Measurements from ENCODE around the gene PARP15. TPM values are rescaled to one million over a fixed set of nuclear protein-coding genes. Genes with fewer than 3 reads are reported as not detected.

PARP15 gene
- total and polyA plus RNA-seq, 2 experiments from 2014 or later = 0.58 to 0.63 TPM

- TF ChIP-seq CTCF (IDR thresholded peaks at IDR 0.05; ENCODE audit: poor library complexity) (no peak), EZH2phosphoT487 (IDR thresholded peaks at IDR 0.05; ENCODE audit: low read depth, severe bottlenecking, unreplicated experiment) (no peak), EZH2 (IDR thresholded peaks at IDR 0.05; ENCODE audit: borderline replicate concordance) (no peak)
- H3K4me3 ChIP-seq = no peak overlapping the region
- no peaks in the 10 kb centered on the region for H3K4me1 ChIP-seq (ENCODE audit: insufficient read depth)
- H4K20me1 ChIP-seq (ENCODE audit: insufficient read depth, poor library complexity, severe bottlenecking) = no peaks in the 10 kb centered on the region
- H3K4me2 ChIP-seq = no peak overlapping the region
- H3K36me3 ChIP-seq (replicated peaks; ENCODE audit: insufficient read depth, low read depth) = no peaks in the 10 kb centered on the region
- DNase-seq (ENCODE audit: low spot score) = no peak
- no peaks in the 10 kb centered on the region for H3K27me3 ChIP-seq
- peaks cover 10% of the 10 kb centered on the region for H3K9me3 ChIP-seq (ENCODE audit: low read depth)
- H2AFZ ChIP-seq = no peak overlapping the region
- H3K79me2 ChIP-seq = no peaks in the 10 kb centered on the region
- no peaks in the 10 kb centered on the region for H3K9me2 ChIP-seq (replicated peaks; ENCODE audit: insufficient read depth)
- H3K27ac ChIP-seq = no peak overlapping the region
These were observed 9.5 kb downstream of the PARP15 start for GRCh38 chr3:122586773-122587485.

- H3K27me3 ChIP-seq = no peaks in the 10 kb centered on the region
- WGBS (ENCODE audit: low lambda C conversion rate, missing lambda C conversion rate) = 50% methylated on average over 2 of the region's 2 CpGs
These were observed 10.1 kb downstream of the PARP15 start for GRCh38 chr3:122587572-122587971.

GRCh38 chr3:122589297-122589696 lies 11.8 kb downstream of the PARP15 start:
- Histone ChIP-seq H2AFZ (no peak overlapping the region), H3K4me1 (ENCODE audit: insufficient read depth) (no peaks in the 10 kb centered on the region), H3K27me3 (no peaks in the 10 kb centered on the region), H3K9me3 (ENCODE audit: low read depth) (no peaks in the 10 kb centered on the region), H3K9me2 (replicated peaks; ENCODE audit: insufficient read depth) (no peaks in the 10 kb centered on the region), H3K4me3 (no peak overlapping the region), H3K4me2 (no peak overlapping the region), H3K79me2 (no peaks in the 10 kb centered on the region), H3K27ac (no peak overlapping the region), H4K20me1 (ENCODE audit: insufficient read depth, poor library complexity, severe bottlenecking) (no peaks in the 10 kb centered on the region), H3K36me3 (replicated peaks; ENCODE audit: insufficient read depth, low read depth) (no peaks in the 10 kb centered on the region)
- 80% methylated on average over 5 of the region's 5 CpGs for WGBS (ENCODE audit: low lambda C conversion rate, missing lambda C conversion rate)
- no peak for DNase-seq (ENCODE audit: low spot score)
- TF ChIP-seq EZH2phosphoT487 (IDR thresholded peaks at IDR 0.05; ENCODE audit: low read depth, severe bottlenecking, unreplicated experiment) = no peak
- no peak for TF ChIP-seq CTCF (IDR thresholded peaks at IDR 0.05; ENCODE audit: poor library complexity)
- TF ChIP-seq EZH2 (IDR thresholded peaks at IDR 0.05; ENCODE audit: borderline replicate concordance) = no peak

More at GRCh38 chr3:122587572-122587971, 10.1 kb downstream of the PARP15 start:
- no peaks in the 10 kb centered on the region for H3K9me2 ChIP-seq (replicated peaks; ENCODE audit: insufficient read depth)
- H3K27ac ChIP-seq = no peak overlapping the region
- no peak overlapping the region for H3K4me2 ChIP-seq
- H3K4me3 ChIP-seq = no peak overlapping the region
- H4K20me1 ChIP-seq (ENCODE audit: insufficient read depth, poor library complexity, severe bottlenecking) = no peaks in the 10 kb centered on the region
- no peaks in the 10 kb centered on the region for H3K4me1 ChIP-seq (ENCODE audit: insufficient read depth)
- no peak for DNase-seq (ENCODE audit: low spot score)
- peaks cover 3% of the 10 kb centered on the region for H3K9me3 ChIP-seq (ENCODE audit: low read depth)
- H3K79me2 ChIP-seq = no peaks in the 10 kb centered on the region
- TF ChIP-seq CTCF (IDR thresholded peaks at IDR 0.05; ENCODE audit: poor library complexity) (no peak), EZH2 (IDR thresholded peaks at IDR 0.05; ENCODE audit: borderline replicate concordance) (no peak), EZH2phosphoT487 (IDR thresholded peaks at IDR 0.05; ENCODE audit: low read depth, severe bottlenecking, unreplicated experiment) (no peak)
- H3K36me3 ChIP-seq (replicated peaks; ENCODE audit: insufficient read depth, low read depth) = no peaks in the 10 kb centered on the region
- H2AFZ ChIP-seq = no peak overlapping the region
